Stimulated activated CD8-positive, alpha-beta memory T cell treated with anti-CD3 and anti-CD28 coated beads, Interleukin-7, amount 100 ng/mL, for 4 hours (primary cell): ENCODE data around the gene CTSH.
"Not testable (repeated sequence)": the region's sequence is repeated elsewhere in the genome, so short reads cannot be mapped to it uniquely, and the experiment has no call there.

Source experiments
- DNase-seq, 2 donors: peaks; one replicate each; pipeline ENCODE4 v3.0.0-alpha.2; 2020; ENCODE audit warnings: low read depth in 2 of 2

The CTSH gene

DNA sequence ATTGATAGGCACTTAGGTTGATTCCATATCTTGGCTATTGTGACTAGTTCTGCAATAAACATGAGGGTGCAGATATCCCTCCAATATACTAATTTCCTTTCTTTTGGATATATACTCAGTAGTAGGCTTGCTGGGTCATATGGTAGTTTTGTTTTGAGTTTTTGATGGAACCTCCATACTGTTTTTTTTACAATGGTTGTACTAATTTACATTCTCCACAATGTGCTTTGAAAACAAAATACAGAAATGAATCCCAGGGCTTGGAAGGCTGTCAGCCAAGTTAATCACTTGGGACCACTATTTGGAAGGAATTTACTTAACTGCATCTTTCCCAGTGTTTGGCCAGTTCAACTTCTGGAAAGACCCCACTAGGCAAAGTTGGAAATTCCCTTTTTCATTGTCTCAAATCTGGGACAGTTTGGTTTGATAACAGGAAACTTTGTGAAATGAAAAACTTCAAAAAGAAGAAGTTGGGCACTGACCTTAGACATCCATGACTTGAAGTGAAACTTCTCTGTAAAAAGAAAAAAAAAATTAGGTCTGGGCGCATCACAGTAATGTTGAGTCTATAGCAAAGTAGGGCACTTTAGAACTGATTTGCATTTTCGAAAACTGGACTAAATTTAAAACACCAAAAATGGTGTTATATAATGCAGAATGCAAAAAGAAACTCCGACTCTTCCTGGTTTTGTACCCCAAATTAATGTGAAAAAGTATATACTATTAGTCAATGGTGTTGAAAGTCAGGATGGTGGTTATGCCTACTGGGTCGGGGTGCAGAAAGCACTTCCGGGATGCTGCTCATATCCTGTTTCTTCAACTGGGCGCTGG is 6.0 kb downstream of the CTSH start:
- DNase-seq: no peak

DNA sequence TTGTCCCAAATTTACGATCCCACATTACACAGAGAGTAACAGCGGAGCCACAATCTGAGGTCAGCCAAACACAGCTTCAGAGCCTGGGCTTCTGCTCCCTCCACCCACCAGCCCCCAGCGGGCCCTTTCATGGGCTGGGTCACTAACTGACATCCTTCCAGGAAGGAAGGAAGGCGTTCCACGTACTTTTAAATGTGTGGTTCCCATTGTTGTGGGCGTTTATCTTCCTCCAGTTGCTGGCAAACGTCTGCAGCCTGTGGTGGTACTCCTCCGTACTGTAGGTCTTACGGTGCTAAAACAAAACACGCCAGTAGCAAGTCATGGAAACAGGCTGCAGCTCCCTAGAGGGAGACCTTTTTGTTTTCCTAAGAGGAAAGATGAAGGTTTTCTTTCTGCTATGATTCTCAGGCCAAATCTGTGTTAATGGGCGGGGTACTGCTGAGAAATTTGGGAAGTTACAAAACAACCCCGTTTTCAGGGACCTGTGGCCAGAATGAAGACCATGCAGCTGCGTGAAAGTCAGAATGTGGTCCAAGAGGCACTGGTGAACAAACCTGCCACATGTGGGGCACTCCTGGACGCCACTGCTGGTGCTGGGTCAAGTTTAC is 7.6 kb downstream of the CTSH start:
- no peak for DNase-seq

DNA sequence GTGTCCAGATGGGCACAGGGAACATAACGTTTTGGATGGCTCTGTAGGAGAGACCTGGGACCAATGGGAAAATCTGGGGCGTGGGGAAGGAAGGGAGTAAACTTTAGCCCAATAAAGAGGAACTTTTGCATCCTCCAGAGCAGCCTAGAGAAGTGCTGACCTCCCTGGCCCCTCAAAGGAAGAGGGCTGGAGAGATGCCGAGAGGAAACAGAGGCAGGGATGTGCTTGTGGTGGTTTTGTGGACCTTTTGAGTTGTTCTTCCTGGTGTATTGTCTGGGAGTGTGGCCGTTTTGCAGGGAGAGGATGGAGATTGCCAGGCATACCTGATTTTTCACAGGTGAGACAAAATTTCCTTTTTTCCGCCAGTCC is 10.2 kb downstream of the CTSH start:
- no peak for DNase-seq

DNA sequence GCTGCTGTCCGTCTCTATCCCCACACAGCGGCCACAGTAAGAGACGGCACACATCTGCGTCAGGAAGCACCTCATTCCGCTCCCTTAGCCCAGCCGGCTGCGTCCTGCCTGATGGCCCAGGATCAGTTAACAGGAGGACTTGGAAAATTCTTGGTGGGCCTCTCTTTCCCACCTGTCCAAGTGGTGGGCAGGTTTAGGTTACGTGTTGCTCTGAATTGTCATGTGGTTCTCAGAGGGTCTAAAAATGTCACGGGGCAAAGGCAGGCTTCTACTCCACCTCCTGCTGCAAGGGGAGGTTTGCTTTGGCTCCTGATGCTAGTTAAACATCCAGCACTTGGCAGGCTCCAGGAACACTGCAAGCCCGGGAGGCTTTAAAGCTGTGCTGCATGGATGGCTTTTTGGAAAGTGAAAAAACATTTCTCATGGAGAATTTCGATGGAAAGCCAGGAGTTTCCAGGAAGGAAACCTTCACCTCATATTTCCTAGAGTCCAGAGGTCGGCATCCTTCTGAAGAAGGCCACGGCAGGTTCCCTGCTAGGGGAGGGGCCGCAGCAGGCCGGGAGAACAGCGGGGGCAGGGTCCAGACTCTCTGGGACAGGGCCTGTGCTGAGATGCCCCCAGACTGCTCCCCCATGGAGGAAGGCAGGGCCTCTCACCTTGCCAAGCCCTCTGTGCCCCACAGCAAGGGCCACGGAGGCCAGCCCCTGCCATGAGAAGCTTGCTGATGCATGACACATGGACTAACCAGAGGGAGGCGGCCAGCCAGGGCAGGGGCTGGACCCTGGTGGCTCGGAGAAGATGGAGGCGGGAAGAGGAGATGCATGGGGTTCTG is 10.8 kb downstream of the CTSH start:
- DNase-seq: no peak

DNA sequence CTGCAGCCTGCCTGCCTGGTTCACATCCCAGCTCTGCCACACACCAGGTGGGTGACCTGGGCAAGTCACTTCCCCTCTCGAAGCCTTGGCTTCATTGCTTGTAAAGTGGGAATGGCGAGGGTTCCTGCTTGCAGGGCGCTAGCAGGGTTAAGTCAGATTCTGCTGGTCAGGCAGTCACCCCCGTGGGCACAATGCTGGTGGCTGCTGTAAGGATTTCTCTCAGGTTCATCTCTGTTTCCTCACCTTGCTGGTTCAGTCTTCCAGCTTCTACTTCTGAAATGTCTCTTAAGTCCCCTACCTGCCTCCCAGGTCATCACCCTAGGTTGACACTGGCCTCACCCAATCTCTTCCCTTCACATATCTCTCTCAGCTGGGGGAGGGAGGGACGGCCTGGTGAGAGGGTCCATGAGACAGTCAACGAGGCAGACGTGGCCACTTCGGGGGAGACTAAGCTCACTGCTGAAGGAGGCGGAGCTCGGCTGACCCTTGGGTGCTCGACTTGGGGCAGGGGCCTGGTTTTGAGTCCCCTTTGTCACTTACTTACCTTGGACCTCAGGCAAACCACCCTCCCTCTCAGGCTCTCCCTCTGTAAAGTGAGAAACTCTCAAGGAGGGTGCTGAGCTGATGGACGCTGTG is 11.5 kb downstream of the CTSH start:
- no peak for DNase-seq

DNA sequence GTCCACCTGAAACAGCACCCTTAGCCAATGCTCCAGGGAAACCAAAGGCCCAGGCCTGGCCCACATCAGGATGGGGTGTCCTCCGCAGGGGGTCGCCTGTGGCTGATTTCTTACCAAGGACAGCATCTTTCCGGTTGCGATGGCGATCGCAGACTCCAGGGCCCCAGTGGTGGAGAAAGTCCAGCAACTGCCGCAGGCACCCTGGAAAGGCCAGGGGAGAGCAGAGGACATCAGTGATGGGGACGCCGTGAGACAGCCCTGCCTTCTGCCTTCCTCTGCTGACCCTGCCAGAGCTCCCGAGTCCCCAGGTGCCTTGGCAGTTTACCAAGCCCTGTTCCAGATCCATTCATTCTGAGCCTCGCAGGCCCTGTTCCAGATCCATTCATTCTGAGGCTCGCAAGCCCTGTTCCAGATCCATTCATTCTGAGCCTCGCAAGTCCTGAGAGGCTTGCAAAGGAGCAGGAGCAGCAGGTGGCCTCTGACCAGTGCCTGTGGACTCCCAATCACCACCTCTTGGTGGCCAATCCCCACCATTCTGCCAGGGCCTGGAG is 12.5 kb downstream of the CTSH start:
- DNase-seq: no peak

DNA sequence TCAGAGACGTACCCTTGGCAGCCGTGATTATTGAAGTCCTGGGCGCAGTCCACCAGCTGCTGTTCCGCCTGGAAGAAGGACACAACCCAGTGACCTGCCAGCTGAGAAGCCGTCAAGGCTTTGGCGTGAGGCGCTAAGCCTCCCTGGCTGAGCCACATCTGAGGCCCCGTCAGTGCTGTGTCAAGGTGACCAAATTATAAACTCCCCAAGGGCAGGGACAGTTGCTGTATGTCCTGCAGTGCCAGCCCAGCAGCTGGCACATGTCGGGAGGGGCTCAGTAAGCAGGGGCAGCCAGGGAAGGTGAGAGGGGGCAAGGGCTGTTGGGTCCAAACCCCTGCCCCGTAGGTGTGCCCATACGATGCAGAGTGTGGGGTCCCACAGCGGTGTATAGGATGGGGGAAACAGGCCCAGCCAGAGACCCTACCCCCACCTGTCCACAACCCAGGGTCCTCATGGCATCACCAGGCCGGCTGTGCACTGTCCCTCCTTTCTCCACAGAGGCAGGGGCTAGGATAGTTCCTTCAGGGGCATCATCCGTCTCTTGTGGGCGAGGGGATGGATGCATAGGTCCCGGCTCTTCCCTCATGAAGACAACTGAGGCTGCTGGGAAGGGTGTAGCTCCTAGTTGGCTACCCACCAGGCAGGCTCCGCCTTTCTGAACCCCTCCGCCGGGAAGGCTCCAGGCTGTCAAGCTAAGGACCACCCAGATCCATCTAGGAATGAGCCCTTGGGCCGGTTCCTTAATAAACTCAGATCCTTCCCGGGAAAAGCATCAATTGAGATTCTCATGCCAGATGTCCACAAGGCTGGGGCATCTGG is 13.2 kb downstream of the CTSH start:
- DNase-seq: no peak

DNA sequence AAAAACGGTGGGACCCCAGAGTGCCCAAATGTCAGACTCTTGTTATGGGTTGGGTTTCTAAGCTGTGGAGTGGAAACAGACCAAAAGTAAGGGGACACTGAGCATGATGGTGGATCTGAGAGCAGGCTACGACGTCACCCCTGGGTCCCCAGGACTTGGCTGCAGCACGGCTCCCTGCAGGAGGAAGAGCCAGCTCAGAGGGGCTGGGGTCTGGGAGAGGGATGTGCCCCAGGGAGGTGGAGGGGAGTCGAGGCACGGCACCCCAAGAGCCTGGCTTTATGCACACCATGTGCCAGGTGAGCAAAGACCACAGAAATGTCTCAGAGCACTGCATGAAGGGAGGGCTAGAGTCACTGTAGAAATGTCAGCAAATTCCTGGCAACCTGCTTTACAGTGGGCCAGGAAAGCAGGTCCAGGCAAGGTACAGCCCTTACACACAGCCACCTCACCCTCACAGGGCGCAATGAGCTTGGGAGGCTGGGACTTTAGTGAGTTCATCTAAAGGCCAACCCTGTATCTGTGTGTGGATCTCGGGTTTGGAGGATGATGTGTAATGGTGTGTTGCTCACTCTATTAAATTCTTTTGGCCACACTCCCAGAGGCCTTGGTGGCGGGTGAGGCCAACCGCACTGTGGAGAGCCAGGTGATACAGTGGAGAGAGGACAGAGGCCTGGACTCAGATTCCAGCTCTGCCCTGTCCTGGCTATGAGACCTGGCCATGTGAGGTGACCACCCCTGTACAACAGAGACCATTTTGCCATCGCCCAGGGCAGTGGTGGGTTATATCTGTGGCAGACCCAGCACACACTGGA is 14.1 kb downstream of the CTSH start:
- no peak for DNase-seq

DNA sequence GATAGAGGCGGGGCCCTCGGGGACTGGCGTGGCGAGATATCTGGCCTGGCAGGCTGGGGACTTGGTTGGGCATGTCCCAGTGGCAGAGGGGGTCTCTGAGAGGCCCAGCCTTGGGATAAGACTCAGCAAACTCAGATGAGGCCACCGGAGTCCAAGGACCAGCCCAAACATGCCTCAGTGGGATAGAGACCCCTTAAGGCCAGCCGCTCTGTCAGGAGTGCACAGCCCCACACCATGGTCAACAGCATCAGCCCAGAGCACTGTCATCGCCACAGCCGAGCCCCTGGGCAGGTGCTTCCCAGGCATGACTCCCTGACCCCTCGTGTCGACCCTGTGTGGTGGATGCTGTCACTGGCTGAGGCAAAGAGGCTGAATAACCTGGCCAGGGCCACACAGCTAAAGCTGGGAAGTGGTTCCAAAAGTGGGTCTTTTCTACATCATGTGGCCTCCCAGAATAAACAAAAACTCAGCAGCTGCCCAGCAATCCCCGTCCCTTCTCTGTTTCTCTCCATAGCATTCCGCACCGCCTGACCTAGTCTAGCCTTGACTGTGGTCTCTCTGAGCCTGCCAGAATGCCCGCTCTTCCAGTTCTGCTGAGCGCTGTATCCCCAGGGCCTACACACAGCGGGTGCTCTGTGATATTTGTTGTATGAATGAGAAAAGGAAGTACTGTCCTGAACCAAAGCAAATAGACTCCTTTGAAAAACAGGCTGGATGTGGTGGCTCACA is 15.1 kb downstream of the CTSH start:
- no peak for DNase-seq

DNA sequence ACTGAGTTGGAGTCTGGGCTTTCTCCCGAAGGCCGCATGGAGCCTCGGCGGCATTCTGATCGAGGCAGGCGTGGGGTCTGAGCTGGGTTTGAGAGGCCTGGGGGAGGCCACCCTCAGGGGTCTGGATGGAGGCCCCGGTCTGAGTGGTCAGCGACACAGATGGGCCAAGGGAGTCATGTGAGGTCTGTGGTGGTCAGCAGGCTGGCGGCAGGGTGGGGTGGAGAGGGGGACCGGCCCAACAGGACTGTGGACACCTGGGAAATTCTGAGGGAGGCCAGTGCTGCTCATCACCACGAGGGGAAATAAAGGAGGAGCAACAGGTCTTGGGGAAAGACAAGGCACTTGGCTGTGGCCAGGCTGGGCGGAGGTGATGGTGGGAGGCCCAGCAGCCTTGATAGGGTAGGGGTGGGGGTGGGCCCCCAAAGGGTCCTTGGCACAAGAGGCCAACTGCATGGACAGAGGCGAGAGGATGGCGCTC is 16.2 kb downstream of the CTSH start:
- DNase-seq: no peak

DNA sequence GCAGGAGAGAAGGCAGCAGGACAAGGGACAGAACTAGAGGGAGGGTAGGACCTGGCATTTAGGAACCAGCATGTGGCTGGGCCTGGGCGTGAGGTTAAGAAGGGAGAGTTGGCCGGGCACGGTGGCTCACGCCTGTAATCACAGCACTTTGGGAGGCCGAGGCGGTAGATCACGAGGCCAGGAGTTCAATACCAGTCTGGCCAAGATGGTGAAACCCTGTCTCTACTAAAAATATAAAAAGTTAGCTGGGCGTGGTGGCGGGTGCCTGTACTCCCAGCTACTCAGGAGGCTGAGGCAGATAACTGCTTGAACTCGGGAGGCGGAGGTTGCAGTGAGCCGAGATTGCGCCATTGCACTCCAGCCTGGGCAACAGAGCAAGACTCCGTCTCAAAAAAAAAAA is 16.7 kb downstream of the CTSH start:
- DNase-seq: not testable (repeated sequence)

DNA sequence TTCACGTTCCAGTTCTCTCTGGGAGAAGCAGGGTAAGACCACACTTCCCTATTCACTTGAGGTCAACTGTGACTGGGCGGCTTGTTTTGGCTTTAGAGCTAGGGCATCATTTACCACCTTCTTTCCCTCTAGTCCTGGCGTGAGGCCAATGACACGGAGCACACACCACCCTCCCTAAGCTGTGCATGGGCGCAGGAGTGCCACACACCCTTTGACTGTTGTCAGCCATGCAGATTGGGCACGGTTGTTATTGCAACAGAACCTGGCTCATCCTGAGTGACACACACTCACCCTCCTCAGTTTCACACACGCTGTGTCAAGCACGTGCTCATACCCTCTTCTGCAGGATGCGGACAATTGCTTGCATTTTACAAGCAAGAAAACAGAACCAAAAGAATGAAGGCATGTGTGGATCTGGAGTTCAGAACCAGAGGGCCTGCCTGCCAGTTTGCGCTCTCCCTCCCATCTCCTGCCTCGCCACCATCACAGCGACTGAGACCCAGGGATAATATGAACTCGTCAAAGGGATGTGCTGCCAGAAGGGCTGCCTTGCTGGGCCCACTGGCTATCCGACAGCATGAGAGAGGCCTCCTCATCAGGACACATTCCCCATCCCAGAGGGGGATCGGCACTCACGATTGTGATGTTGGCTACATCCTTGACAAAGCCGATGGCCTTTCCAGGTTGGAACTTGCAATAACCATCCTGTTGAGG is 17.6 kb downstream of the CTSH start:
- no peak for DNase-seq

DNA sequence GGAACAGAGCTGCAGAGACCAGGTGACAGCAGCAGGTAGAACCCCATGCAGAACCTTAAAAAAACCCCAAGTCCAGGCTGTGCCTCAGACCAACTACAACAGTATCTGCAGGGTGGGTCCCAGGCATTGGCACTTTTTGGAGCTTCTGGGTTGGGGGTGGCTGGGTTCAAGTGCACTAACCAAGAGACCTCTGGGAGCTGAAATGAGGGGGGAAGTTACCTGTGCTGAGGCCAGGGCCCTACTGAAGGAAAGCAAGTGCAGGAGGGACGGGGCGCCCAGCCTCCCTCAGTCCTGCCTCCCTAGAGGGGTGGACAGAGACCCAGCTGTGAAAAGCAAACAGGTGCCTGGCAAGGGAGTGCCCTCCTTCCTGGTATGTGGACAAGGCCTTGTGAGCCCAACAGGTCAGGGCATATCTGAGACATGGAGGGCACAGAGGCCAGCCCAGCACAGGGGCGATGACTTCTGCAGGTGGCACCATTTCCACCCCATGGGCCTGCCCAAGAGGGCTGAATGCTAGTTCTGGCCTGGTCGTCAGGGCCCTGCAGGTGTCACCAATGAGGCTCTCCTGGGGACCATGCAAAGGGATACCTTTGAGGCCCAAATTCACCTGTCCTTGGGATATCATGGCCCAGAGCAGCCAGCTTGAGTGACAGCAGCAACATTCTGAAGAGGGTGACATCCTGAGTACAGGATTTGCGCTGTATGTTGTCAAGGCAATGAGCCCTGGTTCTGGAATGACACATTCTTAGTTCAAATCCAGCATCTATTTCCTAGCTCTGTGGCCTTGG is 18.7 kb downstream of the CTSH start:
- DNase-seq: no peak

DNA sequence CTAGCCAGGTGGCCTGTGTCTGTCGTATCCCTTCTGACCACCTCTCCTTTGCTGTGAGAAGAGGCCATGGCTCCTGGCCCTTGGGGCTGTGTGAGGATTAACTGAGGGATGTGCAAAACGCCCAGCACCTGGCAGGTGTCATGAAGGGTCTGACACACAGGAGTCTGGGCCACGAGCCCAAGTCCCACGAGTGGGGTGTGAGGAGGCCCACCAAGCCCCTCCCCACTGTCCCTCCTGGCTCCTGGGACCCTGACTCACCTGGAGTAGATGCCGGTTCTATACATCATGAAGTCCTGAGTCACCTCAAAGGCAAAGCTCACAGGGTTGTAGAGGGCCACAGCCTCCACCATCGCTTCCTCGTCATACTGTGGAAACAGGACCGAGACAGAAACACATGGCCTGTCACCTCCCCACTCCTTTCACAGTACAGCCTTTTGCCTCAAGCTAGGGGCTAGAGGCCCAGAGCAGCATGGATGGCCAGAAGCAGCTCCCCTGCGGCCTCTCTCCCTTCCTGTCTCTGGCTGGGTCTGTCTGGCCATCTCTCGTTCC is 19.7 kb downstream of the CTSH start:
- no peak for DNase-seq

DNA sequence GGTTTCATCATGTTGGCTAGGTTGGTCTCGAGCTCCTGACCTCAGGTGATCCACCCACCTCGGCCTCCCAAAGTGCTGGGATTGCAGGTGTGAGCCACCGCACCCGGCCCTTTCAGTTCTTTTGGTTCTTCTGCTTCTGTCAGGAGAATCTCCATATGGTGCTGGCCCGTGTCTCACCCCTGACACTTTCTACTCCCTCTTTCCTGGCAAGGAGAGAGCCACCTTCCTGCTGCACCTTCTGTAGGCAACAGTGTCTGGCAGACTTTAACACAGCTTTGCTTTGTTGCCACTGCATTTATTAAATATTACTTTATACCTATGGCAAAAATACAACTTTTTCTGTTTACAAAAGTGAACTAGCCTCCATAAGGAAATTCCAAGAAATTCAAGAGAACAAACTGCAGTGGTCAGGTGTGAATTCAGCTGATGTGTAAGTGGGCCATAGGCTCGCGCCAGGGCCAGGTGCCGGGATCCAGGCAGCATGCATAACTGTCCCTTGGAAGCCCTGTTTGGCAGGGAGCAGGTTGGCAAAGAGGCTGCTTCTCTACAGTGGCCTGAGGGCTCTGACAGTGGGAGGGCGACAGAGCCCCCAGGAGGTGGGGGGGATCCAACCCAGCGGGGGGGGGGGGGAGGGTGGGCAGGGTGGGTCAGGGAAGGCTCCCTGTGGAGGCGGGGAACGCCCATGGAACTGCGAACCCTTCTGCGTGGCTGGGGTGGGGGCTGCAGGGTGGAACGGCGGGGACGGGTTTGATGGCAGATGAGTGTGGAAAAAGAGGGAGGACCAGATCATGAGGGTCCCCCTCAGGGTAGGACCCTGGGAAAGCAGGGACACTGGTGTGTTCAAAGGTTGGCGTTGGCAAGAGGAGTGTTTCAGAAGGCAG is 21.1 kb downstream of the CTSH start:
- DNase-seq: no peak

DNA sequence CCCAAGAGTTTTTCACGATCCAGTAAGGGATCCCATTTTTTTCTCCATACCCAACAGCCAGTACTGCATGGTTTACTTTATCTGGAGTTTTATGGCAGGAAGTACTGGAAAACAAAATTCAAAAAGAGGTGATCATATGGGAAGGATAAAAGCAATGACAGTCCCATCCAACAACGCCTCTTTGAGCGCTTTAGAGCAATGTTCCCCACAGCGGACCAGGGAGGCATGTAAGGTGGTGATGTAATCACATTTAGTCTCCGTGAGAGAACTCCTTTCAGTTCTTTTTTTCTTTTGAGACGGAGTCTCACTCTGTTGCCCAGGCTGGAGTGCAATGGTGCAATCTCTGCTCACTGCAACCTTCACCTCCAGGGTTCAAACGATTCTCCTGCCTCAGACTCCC is 21.8 kb downstream of the CTSH start:
- no peak for DNase-seq

DNA sequence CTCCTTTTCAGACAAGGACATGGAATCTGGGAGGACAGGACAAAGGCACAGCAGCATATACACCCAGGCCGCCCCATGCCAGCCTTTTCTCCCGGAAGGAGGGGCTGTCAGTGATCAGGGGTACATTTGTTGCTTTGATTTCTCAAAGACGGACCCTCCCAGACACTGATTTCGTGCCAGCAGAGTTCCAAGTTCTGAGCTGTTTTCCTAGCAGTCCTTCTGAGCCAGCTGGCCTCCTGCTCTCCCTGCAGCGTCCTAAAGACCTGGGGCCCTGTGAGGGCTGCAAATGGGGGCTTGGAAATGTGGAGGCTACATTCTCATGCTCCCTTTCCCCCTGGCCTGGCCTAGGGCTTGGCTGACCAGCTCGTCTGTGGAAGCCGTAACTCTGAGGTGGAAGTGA is 22.3 kb downstream of the CTSH start:
- no peak for DNase-seq
